AG04449 (cell line): ENCODE data around the gene SKAP1.

ENCODE experiments used
- CTCF ChIA-PET: fragments of 350-600 bp; formaldehyde crosslinking; extraction: SDS; loops from one replicate; lab custom pipeline; 2021; ENCODE audit warnings: antibody characterized with exemption; lab: Yijun Ruan, JAX
- POLR2A ChIA-PET: fragments of 400-600, 350-600 bp; formaldehyde crosslinking; extraction: SDS; loops from one replicate; lab custom pipeline; 2020; ENCODE audit warnings: antibody characterized with exemption, inconsistent platforms; lab: Yijun Ruan, JAX
- DNase-seq: peaks from one replicate; pipeline ENCODE4 v3.0.0-alpha.2; 2010; ENCODE audit warnings: low read depth, low spot score
- H3K4me3 ChIP-seq: 2 replicates; pipeline ENCODE4 v1.5.1; 2011; ENCODE audit warnings: low read depth, mild to moderate bottlenecking, control low read depth, low read length
- TF ChIP-seq, protein P1 (sequence below): IDR thresholded peaks from one replicate; pipeline ENCODE4 v1.5.1; 2011; ENCODE audit warnings: mild to moderate bottlenecking, moderate library complexity, low read length, control low read depth, inconsistent platforms; ENCODE audit not compliant: insufficient read depth; ENCODE audit errors: missing control alignments

SKAP1 gene

DNA sequence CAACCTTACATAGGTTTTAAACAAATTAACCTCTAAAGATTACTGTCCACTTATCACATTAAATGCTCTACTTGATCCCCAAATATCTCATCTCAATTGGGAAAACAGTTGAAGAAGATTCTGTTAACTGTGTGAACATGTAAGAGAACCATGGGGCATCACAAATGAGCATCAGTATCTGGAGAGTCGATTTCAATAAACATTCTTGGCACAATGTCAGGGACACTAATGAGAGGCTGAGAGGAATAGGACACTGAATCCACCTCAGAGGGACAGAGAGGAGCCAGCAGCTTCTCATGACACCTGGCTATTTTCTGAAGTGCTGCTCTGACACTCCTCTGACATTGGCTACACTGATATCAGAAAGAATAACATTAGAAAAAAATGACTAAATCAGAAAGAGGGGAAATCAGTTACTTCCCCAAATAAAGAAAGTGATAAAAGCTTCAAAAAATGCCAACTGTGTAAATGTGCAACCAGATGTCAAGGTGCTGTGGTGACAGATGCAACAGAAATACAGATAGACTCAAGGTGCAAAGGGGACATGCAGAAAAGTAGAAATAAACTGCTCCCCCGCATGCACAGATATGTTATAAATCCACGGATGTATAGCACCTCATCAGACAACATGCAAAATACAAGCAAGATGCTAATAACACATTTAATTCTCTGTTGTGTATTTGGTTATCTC is 255.0 kb downstream of the SKAP1 start:
- H3K4me3 ChIP-seq = no peak overlapping the region
- CTCF ChIA-PET = interaction anchor here (1.0 to 4.3 kb wide), 5 partner anchors 9 to 22 kb away, joined by 3 to 21 read pairs (median 4); no protein-coding TSS in a partner anchor
- TF ChIP-seq, protein P1, sequence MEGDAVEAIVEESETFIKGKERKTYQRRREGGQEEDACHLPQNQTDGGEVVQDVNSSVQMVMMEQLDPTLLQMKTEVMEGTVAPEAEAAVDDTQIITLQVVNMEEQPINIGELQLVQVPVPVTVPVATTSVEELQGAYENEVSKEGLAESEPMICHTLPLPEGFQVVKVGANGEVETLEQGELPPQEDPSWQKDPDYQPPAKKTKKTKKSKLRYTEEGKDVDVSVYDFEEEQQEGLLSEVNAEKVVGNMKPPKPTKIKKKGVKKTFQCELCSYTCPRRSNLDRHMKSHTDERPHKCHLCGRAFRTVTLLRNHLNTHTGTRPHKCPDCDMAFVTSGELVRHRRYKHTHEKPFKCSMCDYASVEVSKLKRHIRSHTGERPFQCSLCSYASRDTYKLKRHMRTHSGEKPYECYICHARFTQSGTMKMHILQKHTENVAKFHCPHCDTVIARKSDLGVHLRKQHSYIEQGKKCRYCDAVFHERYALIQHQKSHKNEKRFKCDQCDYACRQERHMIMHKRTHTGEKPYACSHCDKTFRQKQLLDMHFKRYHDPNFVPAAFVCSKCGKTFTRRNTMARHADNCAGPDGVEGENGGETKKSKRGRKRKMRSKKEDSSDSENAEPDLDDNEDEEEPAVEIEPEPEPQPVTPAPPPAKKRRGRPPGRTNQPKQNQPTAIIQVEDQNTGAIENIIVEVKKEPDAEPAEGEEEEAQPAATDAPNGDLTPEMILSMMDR = no peak
- POLR2A ChIA-PET = no interaction called here
- DNase-seq = no peak

DNA sequence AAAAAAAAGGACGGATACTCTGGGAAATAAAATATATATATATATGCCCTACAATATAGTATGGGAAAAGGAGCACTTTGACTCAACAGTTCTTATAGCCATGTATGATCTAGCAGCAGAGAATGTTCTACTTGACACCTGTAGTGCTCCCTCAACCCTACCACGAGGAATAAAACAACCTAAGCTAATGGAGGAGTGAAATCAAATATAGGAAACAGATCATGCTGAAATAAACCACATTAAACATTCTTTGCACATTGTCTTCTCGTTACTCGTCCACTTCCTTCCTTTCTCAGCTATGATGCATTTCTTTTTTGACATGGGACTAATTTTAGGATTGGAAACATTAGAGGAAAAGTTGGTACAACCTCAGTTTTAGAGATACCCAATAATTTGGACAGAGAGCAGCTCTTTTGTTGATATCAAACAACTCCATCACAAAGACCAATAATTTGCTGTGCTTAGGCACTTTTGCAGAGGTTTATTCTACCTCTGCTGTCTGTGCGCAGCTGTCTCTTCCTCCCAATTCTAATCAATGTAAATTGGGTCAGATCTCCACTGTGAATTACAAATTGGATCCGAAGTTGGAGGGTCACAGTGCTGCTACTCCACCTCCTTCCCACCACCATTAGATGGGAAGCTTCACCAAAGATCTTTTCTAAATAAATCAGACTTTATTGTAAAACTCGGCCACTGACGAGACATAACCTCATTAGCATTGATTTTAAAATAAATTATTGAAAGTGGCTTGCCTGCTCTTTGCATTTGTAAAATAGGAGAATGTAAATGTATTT is 256.6 kb downstream of the SKAP1 start:
- ChIA-PET CTCF (interaction anchor here (1.0 to 4.3 kb wide), 4 partner anchors 10 to 134 kb away, joined by 3 to 21 read pairs (median 7); no protein-coding TSS in a partner anchor), POLR2A (no interaction called here)
- no peak overlapping the region for H3K4me3 ChIP-seq
- no peak for DNase-seq
- TF ChIP-seq, protein P1 = no peak

DNA sequence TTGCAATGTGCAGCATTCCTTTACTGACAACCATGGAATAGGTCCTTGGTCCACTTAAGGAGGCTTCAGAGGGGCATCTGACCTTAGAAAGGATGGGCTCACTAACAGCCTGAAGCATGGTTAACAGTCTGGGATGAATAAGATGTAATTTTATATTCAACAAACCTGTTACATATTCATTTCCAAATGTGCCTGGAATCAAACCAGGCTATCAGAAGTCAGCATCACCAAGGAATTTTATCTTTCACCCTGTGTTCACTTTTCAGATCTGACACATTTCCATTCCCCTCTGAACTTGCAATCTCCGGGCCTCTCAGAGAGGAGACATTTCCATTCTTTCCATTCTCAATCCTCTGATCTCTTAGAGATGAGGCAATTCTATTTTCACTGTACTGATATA is 260.1 kb downstream of the SKAP1 start:
- CTCF ChIA-PET = interaction anchor here (0.7 to 1.5 kb wide), 2 partner anchors 17 to 284 kb away, joined by 4 read pairs; no protein-coding TSS in a partner anchor
- TF ChIP-seq, protein P1 = no peak
- no peak overlapping the region for H3K4me3 ChIP-seq
- POLR2A ChIA-PET = no interaction called here
- no peak for DNase-seq

DNA sequence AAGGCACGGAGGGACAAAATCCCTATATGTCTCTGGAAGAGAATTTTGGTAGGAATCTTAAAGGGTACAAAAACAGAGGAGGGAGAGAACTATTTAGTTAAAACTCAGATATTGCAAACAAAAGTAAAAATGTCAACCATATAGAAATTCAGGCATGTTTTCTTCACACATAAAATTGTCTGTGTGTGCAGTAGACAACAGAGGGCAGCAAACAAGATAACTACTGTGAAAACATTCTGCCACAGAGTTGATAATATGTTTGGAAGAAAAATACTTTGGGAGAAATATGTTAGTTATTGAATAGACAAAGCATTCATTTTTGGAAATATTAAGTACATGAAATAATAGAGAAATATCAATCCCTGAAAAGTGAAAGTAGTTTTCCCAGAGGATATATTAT is 266.2 kb downstream of the SKAP1 start:
- TF ChIP-seq, protein P1 = no peak
- H3K4me3 ChIP-seq = no peak overlapping the region
- ChIA-PET POLR2A (no interaction called here), CTCF (interaction anchor here (0.8 to 1.5 kb wide), 3 partner anchors 10 to 28 kb away, joined by 3 to 6 read pairs (median 3); no protein-coding TSS in a partner anchor)
- DNase-seq = no peak

DNA sequence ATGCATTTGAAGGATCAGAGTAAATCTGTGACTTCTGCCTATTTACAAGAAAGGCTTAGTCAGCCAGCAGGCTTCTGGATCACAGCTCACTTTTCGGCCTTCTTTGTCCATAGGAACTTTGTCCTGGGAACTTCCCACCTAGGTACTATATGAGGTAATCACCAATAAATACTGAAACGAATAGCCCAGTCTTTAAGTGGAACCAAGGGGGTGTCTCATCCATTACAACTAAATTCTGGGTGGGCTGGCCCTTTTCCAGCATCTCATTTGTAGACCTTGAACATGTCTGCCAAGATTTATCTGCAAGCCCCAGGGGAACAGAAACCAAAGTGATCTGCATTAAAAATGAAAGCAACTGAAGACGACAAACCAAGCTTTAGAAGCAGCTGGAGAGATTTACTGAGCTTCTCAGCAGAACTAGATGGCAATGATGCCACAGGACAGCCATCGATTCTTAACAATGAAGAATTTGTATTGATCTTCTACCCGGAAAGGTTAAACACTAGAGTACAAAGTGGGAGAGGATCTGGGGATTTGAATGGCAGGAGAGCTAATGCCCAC is 267.0 kb downstream of the SKAP1 start:
- DNase-seq = no peak
- ChIA-PET CTCF (interaction anchor here (0.8 to 2.6 kb wide), 5 partner anchors 9 to 172 kb away, joined by 3 to 8 read pairs (median 3); no protein-coding TSS in a partner anchor), POLR2A (no interaction called here)
- H3K4me3 ChIP-seq = no peak overlapping the region
- TF ChIP-seq, protein P1 = no peak
